NCI-H345 (cell line): ENCODE data around the gene C9orf72.
"Not testable (repeated sequence)": the region's sequence is repeated elsewhere in the genome, so short reads cannot be mapped to it uniquely, and the experiment has no call there.

Source experiments
- DNase-seq: peaks from one replicate; lab custom pipeline; 2025; lab: John Stamatoyannopoulos, UW

C9orf72 gene

GRCh38 chr9:27514551-27514950, 58.7 kb downstream of the C9orf72 start:
- DNase-seq: no peak

GRCh38 chr9:27511771-27512170, 61.5 kb downstream of the C9orf72 start:
- no peak for DNase-seq

DNA sequence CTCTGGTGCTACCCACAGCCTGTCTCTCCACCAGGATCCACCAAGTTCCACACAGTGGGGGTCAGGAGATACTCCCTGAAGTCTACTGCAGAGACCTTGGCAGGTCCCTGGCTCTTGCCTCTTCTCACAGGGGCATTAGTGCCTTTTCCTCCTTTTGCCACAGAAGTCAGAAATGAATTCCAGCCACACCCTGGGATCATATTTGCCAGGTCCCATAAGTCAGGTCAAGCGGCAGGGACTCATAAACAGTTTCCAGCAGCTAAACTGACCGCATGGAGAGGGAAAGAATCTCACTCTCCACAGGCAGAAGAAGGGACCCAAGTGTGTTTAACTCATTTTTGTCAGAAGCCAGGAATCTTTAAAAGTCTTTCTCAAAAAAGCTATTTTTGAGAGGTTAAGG, 62.5 kb downstream of the C9orf72 start:
- no peak for DNase-seq

DNA sequence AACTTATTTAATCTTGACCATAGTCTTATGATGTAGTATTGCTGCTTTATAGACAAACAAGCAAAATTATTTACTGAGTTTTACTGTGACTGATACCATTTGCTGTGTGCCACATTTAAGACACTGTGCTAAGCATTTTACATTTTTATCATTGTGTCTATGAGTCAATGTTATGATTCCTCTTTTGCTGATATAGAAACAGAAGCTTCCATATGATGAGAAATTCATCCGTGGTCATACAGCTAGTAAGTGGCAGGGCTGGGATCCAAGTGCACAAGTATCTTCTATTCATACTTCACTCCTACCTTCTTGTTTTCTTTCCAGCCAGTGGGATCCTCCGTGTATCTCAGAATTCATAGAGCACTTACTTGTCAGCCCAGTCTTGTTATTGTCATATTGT, 66.3 kb downstream of the C9orf72 start:
- no peak for DNase-seq

GRCh38 chr9:27505744-27506161, 67.5 kb downstream of the C9orf72 start:
- DNase-seq: no peak

GRCh38 chr9:27504259-27504658, 69.0 kb downstream of the C9orf72 start:
- no peak for DNase-seq

GRCh38 chr9:27503623-27504022, 69.7 kb downstream of the C9orf72 start:
- DNase-seq: no peak

- DNase-seq: not testable (repeated sequence)
These were observed 72.4 kb downstream of the C9orf72 start for GRCh38 chr9:27500902-27501301.

GRCh38 chr9:27499451-27499850, 73.8 kb downstream of the C9orf72 start:
- no peak for DNase-seq

GRCh38 chr9:27497883-27498417, 75.3 kb downstream of the C9orf72 start:
- no peak for DNase-seq
